HEK293T (cell line): ENCODE measurements around the gene DACH1.
A peak's percentile ranks its signal among the peaks of the same experiment; 100 is the strongest.
"Not testable (repeated sequence)": the region's sequence is repeated elsewhere in the genome, so short reads cannot be mapped to it uniquely, and the experiment has no call there.

Experiments
- CTCF ChIA-PET: fragments of 350-600 bp; formaldehyde crosslinking; extraction: SDS; loops from one replicate; lab custom pipeline; 2021; ENCODE audit warnings: antibody characterized with exemption, inconsistent platforms; lab: Yijun Ruan, JAX
- POLR2A ChIA-PET: fragments of 350-600 bp; formaldehyde crosslinking; extraction: SDS; loops from one replicate; lab custom pipeline; 2020; ENCODE audit warnings: antibody characterized with exemption, inconsistent platforms; lab: Yijun Ruan, JAX
- DNase-seq: peaks from one replicate; pipeline ENCODE4 v3.0.0; 2012; ENCODE audit warnings: mixed read lengths; ENCODE audit errors: extremely low spot score
- ARNT ChIP-seq: fragments of 450-650 bp; IDR thresholded peaks from 2 replicates; pipeline ENCODE4 v1.6.1; 2017; ENCODE audit warnings: mild to moderate bottlenecking
- BHLHE40 ChIP-seq: fragments of 450-650 bp; IDR thresholded peaks from 2 replicates; pipeline ENCODE4 v1.6.1; 2016; ENCODE audit warnings: mild to moderate bottlenecking, moderate library complexity, borderline replicate concordance
- CTBP1 ChIP-seq: fragments of 450-650 bp; IDR thresholded peaks from 2 replicates; pipeline ENCODE4 v1.6.1; 2016; ENCODE audit warnings: borderline replicate concordance
- ELF4 ChIP-seq: fragments of 450-650 bp; IDR thresholded peaks from 2 replicates; pipeline ENCODE4 v1.6.1; 2017; ENCODE audit warnings: antibody characterized with exemption
- FOXA1 ChIP-seq: fragments of 450-650 bp; IDR thresholded peaks from 2 replicates; pipeline ENCODE4 v1.6.1; 2016; ENCODE audit warnings: mild to moderate bottlenecking
- FOXK2 ChIP-seq: fragments of 450-650 bp; IDR thresholded peaks from 2 replicates; pipeline ENCODE4 v1.6.1; 2016; ENCODE audit warnings: mild to moderate bottlenecking
- FOXM1 ChIP-seq: fragments of 450-650 bp; IDR thresholded peaks from 2 replicates; pipeline ENCODE4 v1.6.1; 2017; ENCODE audit warnings: mild to moderate bottlenecking, borderline replicate concordance
- HDGF ChIP-seq: fragments of 450-650 bp; IDR thresholded peaks from 2 replicates; pipeline ENCODE4 v1.6.1; 2017; ENCODE audit warnings: antibody characterized with exemption, borderline replicate concordance
- L3MBTL2 ChIP-seq: fragments of 450-650 bp; conservative IDR thresholded peaks from 2 replicates; pipeline ENCODE4 v1.6.1; 2016; ENCODE audit warnings: mild to moderate bottlenecking
- LEF1 ChIP-seq: fragments of 450-650 bp; IDR thresholded peaks from 2 replicates; pipeline ENCODE4 v1.6.1; 2017; ENCODE audit warnings: mild to moderate bottlenecking, borderline replicate concordance
- NFRKB ChIP-seq: fragments of 450-650 bp; IDR thresholded peaks from 2 replicates; pipeline ENCODE4 v1.6.1; 2016; ENCODE audit warnings: mild to moderate bottlenecking, moderate library complexity
- PKNOX1 ChIP-seq: fragments of 450-650 bp; IDR thresholded peaks from 2 replicates; pipeline ENCODE4 v1.6.1; 2016
- SP1 ChIP-seq: fragments of 450-650 bp; IDR thresholded peaks from 2 replicates; pipeline ENCODE4 v1.6.1; 2017
- SUZ12 ChIP-seq: fragments of 450-650 bp; IDR thresholded peaks from 2 replicates; pipeline ENCODE4 v1.6.1; 2016; ENCODE audit warnings: mild to moderate bottlenecking
- TARDBP ChIP-seq: fragments of 450-650 bp; IDR thresholded peaks from 2 replicates; pipeline ENCODE4 v1.6.1; 2016
- ZNF384 ChIP-seq: fragments of 450-650 bp; IDR thresholded peaks from 2 replicates; pipeline ENCODE4 v1.6.1; 2016

Gene DACH1

GRCh38 chr13:71851498-71852409 is 15.2 kb downstream of the DACH1 start:
- TF ChIP-seq TARDBP, result no peak
- TF ChIP-seq FOXM1, result no peak
- no peak for TF ChIP-seq PKNOX1
- TF ChIP-seq ZNF384, result no peak
- TF ChIP-seq BHLHE40, result no peak
- TF ChIP-seq ELF4, result no peak
- no peak for TF ChIP-seq FOXK2
- TF ChIP-seq LEF1, result no peak
- no peak for TF ChIP-seq CTBP1
- no peak for TF ChIP-seq L3MBTL2
- no peak for TF ChIP-seq FOXA1
- TF ChIP-seq HDGF, result no peak
- TF ChIP-seq SUZ12, result no peak
- no peak for TF ChIP-seq ARNT
- no peak for DNase-seq
- ChIA-PET POLR2A (interaction anchor here (1.2 kb wide), 2 partner anchors 13 to 15 kb away, joined by 3 to 4 read pairs; partner anchors contain the start of gene DACH1), CTCF (interaction anchor here (0.9 kb wide), 1 partner anchor 13 kb away, joined by 3 read pairs; no protein-coding TSS in a partner anchor)

GRCh38 chr13:71842003-71842402 is 25.0 kb downstream of the DACH1 start:
- TF ChIP-seq SUZ12 (no peak), CTBP1 (no peak), NFRKB (no peak)
- DNase-seq, result no peak
- CTCF ChIA-PET, result interaction anchor here (0.5 to 0.6 kb wide), 3 partner anchors 14 to 256 kb away, joined by 3 to 4 read pairs (median 4); no protein-coding TSS in a partner anchor
- POLR2A ChIA-PET, result interaction anchor here (1.4 kb wide), 1 partner anchor 9 kb away, joined by 3 read pairs; no protein-coding TSS in a partner anchor

GRCh38 chr13:71838842-71839241 is 28.2 kb downstream of the DACH1 start:
- TF ChIP-seq ZNF384 (no peak), ARNT (no peak), HDGF (no peak), NFRKB (no peak), FOXK2 (no peak), SP1 (no peak), LEF1 (no peak), BHLHE40 (no peak), SUZ12 (no peak), TARDBP (no peak), CTBP1 (no peak), L3MBTL2 (no peak), ELF4 (no peak), FOXM1 (no peak), PKNOX1 (no peak), FOXA1 (no peak)
- CTCF ChIA-PET, result interaction anchor here (1.0 kb wide), 1 partner anchor 13 kb away, joined by 3 read pairs; no protein-coding TSS in a partner anchor
- POLR2A ChIA-PET, result interaction anchor here (0.8 to 1.1 kb wide), 2 partner anchors 26 to 28 kb away, joined by 3 to 4 read pairs; partner anchors contain the start of gene DACH1
- no peak for DNase-seq

- CTCF ChIA-PET, result not testable (repeated sequence)
These were observed 29.4 kb downstream of the DACH1 start for GRCh38 chr13:71837582-71837981.

GRCh38 chr13:71831716-71832115 is 35.3 kb downstream of the DACH1 start:
- peak; percentile 69 for DNase-seq
- no peak for TF ChIP-seq TARDBP
- TF ChIP-seq ZNF384, result peak; percentile 94
- peak; percentile 40 for TF ChIP-seq L3MBTL2
- TF ChIP-seq BHLHE40, result no peak
- TF ChIP-seq NFRKB, result no peak
- peak; percentile 68 for TF ChIP-seq FOXM1
- peak; percentile 28; the same call in 1 of the 2 replicates for TF ChIP-seq ELF4
- TF ChIP-seq ARNT, result peak; percentile 87
- peak; percentile 99 for TF ChIP-seq CTBP1
- no peak for TF ChIP-seq SUZ12
- TF ChIP-seq PKNOX1, result peak; percentile 95
- TF ChIP-seq FOXA1, result no peak; the same call in 1 of the 2 replicates
- TF ChIP-seq LEF1, result peak; percentile 97
- peak; percentile 81 for TF ChIP-seq FOXK2
- no peak for TF ChIP-seq HDGF
- no peak for TF ChIP-seq SP1
- POLR2A ChIA-PET, result interaction anchor here (0.9 to 2.1 kb wide), 2 partner anchors 33 to 36 kb away, joined by 3 to 9 read pairs; partner anchors contain the start of gene DACH1

More at GRCh38 chr13:71837582-71837981, 29.4 kb downstream of the DACH1 start:
- DNase-seq, POLR2A ChIA-PET: not testable (repeated sequence)

More at GRCh38 chr13:71831716-71832115, 35.3 kb downstream of the DACH1 start:
- CTCF ChIA-PET, result interaction anchor here (0.6 to 0.7 kb wide), 2 partner anchors 84 to 495 kb away, joined by 3 to 4 read pairs; no protein-coding TSS in a partner anchor
